ENCODE data around the gene PC.
A peak's percentile ranks its signal among the peaks of the same experiment; 100 is the strongest.
"Not testable (repeated sequence)": the region's sequence is repeated elsewhere in the genome, so short reads cannot be mapped to it uniquely, and the experiment has no call there.

PC gene

DNA sequence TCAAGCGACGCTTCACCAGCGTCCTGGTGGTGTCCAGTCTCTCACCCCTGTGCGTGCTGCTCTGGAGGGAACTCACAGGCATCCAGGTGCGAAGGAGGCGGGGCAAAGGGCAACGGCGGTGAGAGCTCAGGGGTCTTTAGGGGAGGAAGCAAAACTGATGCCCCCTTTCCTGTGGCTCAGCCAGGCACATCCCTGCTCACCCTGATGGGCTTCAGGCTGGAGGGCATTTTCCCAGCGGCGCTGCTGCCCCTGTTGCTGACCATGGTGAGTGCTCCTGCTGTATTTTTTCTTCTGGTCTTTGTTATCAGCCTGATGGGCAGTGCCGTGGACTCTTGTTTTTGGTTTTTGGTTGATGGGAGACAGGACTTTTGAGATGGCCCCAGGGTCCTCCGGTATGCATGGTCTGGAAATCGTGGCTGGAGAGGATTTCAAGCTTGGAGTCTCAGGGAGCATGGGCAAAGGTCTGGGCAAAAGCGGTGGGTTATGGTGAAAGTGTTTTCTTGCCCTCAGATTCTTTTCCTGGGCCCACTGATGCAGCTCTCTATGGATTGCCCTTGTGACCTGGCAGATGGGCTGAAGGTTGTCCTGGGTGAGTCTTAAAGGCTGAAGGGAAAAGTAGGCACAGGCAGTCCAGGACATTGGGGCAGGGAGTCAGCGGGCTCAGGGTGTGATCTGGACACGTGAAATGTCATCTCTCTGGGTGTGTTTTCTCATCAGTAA lies 114.2 kb downstream of the PC start:
- no peak for DNase-seq (ENCODE audit: low read depth, low spot score)

DNA sequence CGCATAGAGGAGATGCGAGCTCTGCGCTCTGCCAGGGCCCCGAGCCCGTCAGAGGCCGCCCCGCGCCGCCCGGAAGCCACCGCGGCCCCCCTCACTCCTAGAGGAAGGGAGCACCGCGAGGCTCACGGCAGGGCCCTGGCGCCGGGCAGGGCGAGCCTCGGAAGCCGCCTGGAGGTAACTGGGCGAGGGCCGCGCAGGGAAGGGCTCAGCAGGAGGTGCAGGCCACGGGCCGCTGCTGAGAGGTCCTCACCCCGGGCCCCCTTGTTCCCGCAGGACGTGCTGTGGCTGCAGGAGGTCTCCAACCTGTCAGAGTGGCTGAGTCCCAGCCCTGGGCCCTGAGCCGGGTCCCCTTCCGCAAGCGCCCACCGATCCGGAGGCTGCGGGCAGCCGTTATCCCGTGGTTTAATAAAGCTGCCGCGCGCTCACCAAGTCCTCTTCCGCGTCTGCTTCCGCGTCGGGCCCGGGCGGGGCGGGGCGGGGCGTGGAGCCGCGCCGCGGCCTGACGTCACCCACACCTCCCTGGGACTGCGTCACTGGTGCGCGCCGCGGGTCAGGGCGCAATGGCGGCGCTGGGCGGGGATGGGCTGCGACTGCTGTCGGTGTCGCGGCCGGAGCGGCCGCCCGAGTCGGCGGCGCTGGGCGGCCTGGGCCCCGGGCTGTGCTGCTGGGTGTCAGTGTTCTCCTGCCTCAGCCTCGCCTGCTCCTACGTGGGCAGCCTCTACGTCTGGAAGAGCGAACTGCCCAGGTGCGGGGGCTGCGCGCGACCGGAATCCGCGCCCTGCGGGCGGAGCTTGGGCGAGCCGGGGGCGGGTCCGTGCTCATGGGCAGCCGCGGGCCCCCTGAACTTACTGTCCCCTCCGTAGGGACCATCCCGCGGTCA lies 115.0 kb downstream of the PC start, which contains the start of gene RCE1:
Gene RCE1, plus strand, starts transcription at position 546 of the 880 bp plus-strand sequence. Its CDS starts 15 bp downstream, at position 561.
- peak; percentile 98 for DNase-seq (ENCODE audit: low read depth, low spot score)

DNA sequence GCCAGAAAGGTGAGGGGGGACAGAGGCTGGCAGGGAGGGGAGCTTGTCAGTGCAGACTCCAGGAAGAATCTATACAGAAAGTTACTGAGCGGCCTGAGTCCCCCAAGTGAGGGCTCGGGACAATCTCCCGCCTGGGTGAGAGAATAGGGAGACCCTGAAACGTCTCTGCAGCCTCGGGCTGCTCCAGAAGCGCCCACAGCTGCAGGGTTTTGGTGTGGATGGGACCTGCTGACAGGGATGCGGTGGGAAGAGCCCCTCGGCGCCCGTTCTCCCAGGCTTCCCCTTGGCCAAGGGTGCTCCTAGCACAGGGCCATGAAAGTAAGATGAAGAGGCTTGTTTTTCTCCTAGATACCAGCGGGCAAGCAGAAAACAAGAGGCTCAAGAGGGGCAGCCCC lies 115.7 kb downstream of the PC start:
- no peak for DNase-seq (ENCODE audit: low read depth, low spot score)

DNA sequence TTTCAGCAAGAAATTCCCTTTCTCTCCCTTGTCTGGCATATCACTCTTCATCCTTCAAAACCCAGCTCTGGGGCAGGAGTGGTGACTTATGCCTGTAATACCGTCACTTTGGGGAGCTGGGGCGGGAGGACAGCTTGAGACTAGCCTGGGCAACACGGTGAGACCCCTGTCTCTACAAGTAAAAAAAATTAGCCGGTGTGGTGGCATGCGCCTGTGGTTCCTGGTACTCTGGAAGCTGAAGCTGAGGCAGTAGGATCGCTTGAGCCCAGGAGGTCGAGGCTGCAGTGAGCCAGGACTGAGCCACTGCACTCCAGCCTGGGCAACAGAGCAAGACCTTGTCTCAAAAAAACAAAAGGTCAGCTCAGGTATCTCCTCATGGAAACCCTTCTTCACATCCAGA lies 116.3 kb downstream of the PC start:
- no peak for DNase-seq (ENCODE audit: low read depth, low spot score)

DNA sequence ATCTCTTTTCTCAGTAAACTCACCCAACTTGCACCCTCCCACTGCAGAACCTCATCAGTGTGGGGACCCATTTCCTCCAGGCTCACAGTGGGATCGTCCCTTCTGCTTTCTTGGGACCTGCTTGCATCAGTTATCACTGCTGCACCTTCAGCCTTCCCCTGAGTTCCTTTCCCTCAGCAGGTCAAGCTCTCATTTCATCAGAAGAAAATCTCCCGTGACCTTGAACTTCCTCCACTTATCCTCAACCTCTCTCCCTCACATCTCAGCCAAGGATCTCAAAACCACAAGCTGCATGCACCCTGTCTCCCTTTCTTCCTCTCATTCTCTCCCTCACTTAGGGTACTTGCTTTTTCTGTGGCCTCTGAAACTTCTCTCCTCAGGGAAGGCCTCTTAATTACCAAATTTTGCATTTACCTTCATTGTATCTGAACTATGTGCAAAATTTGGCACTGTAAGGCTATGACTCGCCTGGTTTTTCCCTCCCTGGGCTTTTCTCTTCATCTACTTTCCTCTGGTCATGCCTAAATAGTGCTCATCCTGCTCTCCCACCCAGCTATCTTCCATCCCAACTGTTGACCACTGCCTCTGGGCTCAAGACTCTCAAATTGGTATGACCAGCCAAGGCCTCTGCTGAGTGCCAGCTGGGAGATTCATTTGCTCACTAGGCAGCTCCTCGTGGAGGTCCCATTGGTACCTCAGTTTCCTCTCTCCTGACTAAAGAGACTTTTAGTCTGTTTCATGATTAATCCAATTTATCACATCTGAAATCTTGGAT lies 117.7 kb downstream of the PC start:
- no peak for DNase-seq (ENCODE audit: low read depth, low spot score)

DNA sequence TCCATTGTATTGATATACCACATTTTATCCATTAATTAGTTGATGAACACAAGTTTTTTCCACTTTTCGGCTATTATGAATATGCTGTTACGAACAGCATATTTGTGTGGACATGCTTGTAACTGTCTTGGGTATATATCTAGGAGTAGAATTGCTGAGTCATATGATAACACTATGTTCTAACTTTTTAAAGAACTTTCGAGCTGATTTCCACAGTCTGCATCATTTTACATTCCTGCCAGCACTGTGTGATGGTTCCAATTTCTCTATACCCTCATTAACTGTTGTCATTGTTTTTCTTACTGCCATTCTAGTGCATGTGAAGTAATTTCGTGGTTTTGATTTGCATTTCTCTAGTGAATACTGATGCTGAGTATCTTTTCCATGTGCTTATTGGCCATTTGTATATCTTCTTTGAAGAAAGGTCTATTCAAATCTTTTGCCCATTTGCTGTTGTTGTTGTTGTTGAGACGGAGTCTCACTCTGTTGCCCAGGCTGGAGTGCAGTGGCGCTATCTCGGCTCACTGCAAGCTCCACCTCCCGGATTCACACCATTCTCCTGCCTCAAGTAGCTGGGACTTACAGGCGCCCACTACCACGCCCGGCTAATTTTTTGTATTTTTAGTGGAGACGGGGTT lies 122.3 kb downstream of the PC start:
- DNase-seq (ENCODE audit: low read depth, low spot score), result peak; percentile 46

DNA sequence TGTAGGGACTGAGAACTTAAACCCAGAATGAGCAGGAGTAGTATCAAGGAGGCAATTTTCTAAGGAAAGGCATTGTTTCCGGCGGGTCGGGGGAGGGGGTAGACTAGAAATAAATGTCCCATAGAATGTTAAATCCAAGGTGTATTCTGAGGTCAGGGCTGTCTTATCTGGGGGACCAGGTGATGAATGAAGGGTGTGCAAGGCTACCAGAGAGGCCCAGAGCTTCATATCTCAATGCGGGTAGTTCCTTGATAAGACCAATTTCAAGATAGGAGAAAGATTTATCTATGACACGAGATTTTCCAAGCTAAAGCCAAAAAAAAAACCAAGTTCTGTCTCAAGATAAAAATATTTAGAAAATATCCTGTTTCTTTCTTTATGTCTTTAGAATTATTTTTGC lies 123.2 kb downstream of the PC start:
- DNase-seq (ENCODE audit: low read depth, low spot score), result no peak

DNA sequence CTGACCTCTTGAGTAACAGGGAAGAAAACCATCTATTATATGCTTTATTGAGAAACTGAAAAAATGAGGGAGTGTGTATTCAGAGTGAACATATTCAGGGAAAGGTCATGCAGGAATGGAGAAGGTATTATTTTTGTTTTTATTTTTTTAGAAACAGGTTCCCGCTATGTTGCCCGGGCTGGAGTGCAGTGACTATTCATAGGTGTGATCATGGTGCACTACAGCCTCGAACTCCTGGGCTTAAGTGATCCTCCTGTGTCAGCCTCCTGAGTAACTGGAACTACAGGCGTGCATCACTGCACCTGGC lies 123.7 kb downstream of the PC start:
- DNase-seq (ENCODE audit: low read depth, low spot score), result no peak

DNA sequence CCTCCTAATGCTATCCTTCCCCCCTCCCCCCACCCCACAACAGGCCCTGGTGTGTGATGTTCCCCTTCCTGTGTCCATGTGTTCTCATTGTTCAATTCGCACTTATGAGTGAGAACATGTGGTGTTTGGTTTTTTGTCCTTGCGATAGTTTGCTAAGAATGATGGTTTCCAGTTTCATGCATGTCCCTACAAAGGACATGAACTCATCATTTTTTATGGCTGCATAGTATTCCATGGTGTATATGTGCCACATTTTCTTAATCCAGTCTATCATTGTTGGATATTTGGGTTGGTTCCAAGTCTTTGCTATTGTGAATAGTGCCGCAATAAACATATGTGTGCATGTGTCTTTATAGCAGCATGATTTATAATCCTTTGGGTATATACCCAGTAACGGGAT lies 133.6 kb downstream of the PC start:
- not testable (repeated sequence) for DNase-seq (ENCODE audit: low read depth, low spot score)

DNA sequence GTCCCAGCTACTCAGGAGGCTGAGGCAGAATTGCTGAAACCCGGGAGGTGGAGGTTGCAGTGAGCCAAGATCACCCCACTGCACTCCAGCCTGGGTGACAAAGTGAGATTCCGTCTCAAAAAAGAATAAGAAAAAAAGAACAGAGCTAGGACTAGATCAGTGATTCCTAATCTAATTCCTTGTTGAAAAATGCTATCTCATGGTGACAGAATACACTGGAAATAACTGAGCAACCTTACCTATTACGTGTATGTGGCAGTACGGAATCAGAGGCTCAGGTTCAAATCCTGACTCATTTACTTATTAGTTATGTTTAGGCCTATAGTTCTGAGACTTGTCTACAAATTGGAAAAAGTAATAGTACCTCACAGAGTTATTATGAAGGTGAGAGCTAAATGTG lies 134.5 kb downstream of the PC start:
- DNase-seq (ENCODE audit: low read depth, low spot score), result no peak

DNA sequence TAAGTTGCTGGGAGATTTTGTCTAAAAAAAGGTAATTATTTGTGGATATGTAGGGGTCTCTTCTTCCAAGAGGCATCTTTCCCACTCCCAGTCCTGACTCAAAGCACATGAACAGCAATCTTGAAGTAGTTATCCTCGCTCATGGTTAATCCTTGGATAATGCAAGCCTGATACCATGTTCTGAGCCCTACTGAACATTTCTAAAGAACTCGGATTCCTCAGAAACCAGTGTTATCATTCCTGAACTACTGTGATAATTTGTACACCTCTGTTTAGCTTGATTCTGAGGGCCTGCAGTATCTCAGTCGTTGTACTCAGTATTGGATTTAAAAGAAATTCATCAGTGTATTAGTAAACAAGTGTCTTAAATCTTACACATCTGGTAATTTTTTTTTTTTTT lies 137.3 kb downstream of the PC start:
- no peak for DNase-seq (ENCODE audit: low read depth, low spot score)

DNA sequence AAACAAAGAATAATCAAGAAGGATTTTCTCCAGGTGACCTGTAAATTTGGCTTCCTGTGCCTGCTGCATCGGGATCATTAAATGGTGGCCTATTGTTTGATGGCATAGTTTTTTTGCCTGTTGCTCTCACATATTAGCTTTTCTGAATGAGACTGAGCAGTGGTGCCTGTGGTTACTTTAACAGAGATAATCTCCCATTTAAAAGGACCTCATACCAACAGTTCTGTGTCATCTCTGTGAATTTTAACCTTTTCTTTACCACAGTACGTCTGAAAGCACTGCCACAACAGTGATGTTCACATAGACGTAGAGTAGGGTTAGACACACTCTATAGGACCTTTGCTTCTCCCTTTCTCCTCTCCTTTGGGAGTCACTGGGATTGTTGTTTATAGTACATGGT lies 137.8 kb downstream of the PC start:
- DNase-seq (ENCODE audit: low read depth, low spot score), result peak; percentile 45

DNA sequence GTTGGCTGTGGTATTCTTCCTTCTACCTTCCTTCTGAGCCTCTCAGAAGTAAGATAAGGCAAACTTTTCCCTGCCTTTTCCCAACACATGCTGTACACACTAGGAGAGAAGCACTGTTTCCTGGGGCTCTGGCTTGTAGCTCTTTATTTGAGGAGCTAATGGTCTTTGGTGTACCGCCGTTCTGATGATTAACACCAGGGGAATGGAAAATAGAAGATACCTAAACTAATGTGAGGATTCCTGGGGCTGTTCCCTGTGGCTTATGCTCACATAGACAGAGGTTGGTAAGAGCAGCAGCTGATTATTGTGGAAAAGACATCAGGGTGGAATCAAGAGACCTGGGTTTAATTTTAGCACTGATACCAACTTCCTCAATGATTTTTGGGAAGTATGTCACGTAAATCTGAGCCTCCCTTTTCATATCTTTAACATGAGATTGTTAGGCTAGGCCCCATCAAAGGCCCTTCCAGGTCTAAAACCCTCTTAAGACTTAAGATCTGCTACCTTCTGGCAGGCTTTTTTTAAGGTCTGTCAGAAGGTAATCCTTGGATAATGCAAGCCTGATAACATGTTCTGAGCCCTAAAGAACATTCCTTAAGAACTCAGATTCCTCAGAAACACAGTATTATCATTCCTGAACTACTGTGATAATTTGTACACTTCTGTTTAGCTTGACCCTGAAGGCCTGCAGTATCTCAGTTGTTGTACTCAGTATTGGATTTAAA lies 139.8 kb downstream of the PC start:
- DNase-seq (ENCODE audit: low read depth, low spot score), result peak; percentile 66

DNA sequence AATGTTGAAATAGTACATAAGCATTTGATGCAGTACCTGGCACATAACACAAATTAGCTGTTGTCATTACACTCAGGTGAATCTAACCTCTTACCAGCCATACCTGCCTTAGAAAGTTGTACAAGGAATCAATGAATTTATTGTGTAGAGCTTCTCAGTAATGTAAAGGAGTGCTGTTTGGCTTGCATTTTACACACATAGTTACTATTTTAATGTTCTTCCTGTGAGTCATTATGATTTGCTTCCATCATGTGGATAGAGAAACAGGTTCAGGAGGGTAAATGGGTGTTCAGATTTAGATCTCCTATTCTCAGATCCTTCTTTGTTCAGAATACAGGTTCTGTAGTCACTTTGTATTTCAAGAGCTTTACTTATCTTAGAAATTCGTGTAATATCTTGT lies 142.5 kb downstream of the PC start:
- no peak for DNase-seq (ENCODE audit: low read depth, low spot score)

DNA sequence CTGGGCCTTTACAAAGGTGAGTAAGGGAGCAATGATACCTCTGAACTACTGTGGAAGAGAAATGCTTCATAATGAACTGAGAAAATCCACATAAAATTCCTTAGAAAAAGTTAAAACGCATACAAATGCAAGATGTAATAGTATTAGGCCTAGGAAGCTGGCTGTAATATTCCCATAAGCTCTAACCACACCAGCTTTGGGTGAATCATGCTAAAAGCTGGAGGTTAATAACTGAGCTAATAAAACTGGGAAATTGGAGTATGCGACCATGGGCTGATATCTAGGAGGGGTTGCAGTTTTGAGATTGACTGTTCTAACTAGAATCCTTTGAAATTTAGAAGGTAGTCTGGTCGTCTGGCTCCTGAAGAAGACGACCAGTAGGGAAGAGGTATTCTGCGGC lies 143.5 kb downstream of the PC start:
- no peak for DNase-seq (ENCODE audit: low read depth, low spot score)

DNA sequence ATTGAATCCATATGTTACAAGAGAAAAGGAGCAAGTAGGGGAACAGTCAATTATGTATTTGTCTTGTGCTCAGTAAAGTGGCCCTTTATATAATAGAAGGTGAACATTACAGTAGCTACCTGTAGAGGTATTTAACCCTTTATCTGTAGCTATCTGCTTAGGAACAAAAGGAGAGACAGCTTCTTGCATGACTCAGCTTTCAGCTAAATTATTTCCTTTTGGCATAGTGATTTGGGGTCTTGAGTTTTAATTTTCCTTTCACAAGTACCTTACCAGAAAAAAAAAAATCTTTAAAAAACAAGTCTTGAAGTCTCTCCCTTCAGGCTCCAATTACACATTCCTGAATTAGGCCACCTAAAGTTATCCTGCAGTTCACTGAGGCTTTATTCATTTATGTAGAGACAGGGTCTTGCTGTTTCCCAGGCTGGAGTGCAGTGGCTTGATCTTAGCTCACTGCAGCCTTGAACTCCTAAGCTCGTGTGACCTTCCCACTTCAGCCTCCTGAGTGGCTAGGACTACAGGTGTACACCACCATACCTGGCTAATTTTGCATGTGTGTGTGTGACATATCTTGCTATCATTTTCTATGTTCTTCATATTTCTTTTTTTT lies 147.5 kb downstream of the PC start:
- no peak for DNase-seq (ENCODE audit: low read depth, low spot score)

DNA sequence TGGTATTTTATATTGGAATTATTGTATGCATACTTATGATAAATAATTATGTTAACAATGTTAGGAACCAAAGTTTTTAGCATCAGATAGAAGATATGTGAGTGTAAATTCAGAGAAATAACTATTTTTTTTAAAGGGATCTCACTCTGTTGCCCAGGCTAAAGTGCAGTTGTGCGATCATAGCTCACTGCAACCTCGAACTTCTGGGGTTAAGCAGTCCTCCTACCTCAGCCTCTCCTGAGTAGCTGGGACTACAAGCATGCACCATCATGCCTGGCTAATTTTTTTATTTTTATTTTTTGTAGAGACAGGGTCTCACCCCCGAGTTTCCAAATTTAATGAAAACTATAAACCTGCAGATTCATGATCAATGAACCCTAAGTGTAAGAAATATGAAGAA lies 148.6 kb downstream of the PC start:
- no peak for DNase-seq (ENCODE audit: low read depth, low spot score)

DNA sequence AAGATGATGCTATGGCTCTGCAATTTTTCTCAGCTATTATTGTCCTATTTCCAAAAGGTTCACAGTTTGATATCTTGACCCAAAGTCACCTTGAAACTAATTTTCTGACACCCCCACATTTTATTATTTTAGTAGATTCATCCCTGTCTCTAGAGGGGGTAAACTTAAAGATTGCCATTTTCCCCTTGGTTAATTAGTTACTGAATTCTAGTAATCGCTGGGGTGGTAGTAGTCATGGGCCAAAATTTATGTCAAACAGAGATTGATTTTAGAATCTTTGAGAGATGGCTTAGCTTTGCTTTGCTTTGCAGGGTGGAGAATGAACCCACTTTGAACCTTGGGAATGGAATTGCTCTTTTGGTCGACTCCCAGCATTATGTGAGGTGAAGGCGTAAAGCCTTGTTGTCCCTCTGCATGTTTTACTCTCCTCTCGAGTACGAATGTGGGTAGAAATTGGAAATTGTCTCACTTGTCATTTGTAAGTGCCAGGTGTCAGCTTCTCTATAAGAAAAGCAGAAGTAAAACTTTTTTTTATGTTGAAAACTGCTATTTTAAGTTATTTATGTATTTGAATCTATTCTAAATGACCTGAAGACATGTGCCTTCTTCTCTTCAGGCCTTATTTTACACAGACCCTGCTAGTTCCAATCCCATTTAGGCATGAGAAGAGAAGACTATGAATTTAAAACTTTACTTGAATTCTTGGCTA lies 157.3 kb downstream of the PC start:
- DNase-seq (ENCODE audit: low read depth, low spot score), result no peak

DNA sequence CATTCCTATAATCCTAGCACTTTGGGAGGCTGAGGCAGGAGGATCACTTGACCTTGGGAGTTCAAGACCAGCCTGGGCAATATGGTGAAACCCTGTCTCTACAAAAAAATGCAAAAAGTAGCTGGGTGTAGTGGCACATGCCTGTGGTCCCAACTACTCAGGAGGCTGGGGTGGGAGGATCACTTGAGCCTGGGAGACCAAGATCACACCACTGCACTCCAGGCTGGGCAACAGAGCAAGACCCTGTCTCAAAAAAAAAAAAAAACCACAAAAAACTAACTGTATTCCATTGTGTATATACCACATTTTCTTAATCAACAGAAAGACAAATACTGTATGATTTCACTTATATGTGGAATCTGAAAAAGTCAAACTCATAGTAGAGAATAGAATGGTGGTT lies 158.4 kb downstream of the PC start:
- DNase-seq (ENCODE audit: low read depth, low spot score), result not testable (repeated sequence)
